Right atrium auricular region (tissue), 2 donors: Measurements from ENCODE around the gene VAMP2. TPM values are rescaled to one million over a fixed set of nuclear protein-coding genes. Genes with fewer than 3 reads are reported as not detected.

Source experiments
- DNase-seq: peaks from one replicate; pipeline ENCODE4 v3.0.0-alpha.2; 2019; ENCODE audit warnings: low spot score
- H3K27ac ChIP-seq, 2 donors: fragments of 200-600 bp; sonication (generic); 1 replicate in 1 of 2; 2 replicates in 1 of 2; pipeline ENCODE4 v1.5.1; 2016 to 2019
- H3K27me3 ChIP-seq, 2 donors: fragments of 200-600 bp; sonication (generic); one replicate each; pipeline versions ENCODE4 v1.5.1 to v1.6.0; 2017 to 2019
- H3K36me3 ChIP-seq: fragments of 200-600 bp; sonication (generic); one replicate; pipeline ENCODE4 v1.5.1; 2016
- H3K4me1 ChIP-seq, 2 donors: fragments of 200-600 bp; sonication (generic); one replicate each; pipeline versions ENCODE4 v1.5.1 to v1.6.0; 2017 to 2019
- H3K4me3 ChIP-seq, 2 donors: fragments of 200-600 bp; sonication (generic); 1 replicate in 1 of 2; 2 replicates in 1 of 2; pipeline ENCODE4 v1.5.1; 2017 to 2019; ENCODE audit warnings: mild to moderate bottlenecking in 1 of 2, moderate library complexity in 1 of 2
- H3K9me3 ChIP-seq, 2 donors: fragments of 200-600 bp; sonication (generic); one replicate each; pipeline ENCODE4 v1.5.1; 2019
- CTCF ChIP-seq, 2 donors: fragments of 200-600 bp; sonication (generic); IDR thresholded peaks; one replicate each; pipeline ENCODE4 v1.5.1; 2019; ENCODE audit warnings: antibody characterized with exemption in 2 of 2
- total RNA-seq, 2 donors: library from RNA; depleted of rRNA; stranded (reverse); fragments of >200 nt; gene quantifications; one replicate each; pipeline ENCODE4 v1.1.0, GENCODE V29; 2016

VAMP2 gene
- total RNA-seq, 2 donors from 2014 or later: 27.4 to 39.7 TPM

GRCh38 chr17:8154608-8155155, 8.1 kb downstream of the VAMP2 start:
- no peaks in the 10 kb centered on the region for H3K9me3 ChIP-seq
- peaks cover 33% of the 10 kb centered on the region for H3K36me3 ChIP-seq
- DNase-seq: no peak
- no peaks in the 10 kb centered on the region for H3K27me3 ChIP-seq
- peaks cover 0 to 49% of the 10 kb centered on the region in 2 donors for H3K4me1 ChIP-seq
- peak overlapping the region; percentile 100 for H3K27ac ChIP-seq
- no peak for TF ChIP-seq CTCF (IDR thresholded peaks at IDR 0.05)
- H3K4me3 ChIP-seq: peak overlapping the region; percentile 83 to 95

GRCh38 chr17:8153957-8154607, 8.7 kb downstream of the VAMP2 start:
- no peaks in the 10 kb centered on the region for H3K27me3 ChIP-seq
- H3K4me3 ChIP-seq: peak overlapping the region; percentile 83 to 95
- H3K36me3 ChIP-seq: peaks cover 34% of the 10 kb centered on the region
- H3K9me3 ChIP-seq: no peaks in the 10 kb centered on the region
- peak overlapping the region; percentile 100 for H3K27ac ChIP-seq
- DNase-seq: peak; percentile 100
- no peak for TF ChIP-seq CTCF (IDR thresholded peaks at IDR 0.05)
- H3K4me1 ChIP-seq: peaks cover 0 to 49% of the 10 kb centered on the region in 2 donors

- DNase-seq: peak; percentile 94
- Histone ChIP-seq H3K4me3 (peak overlapping the region; percentile 46 to 83), H3K36me3 (peaks cover 39% of the 10 kb centered on the region), H3K9me3 (no peaks in the 10 kb centered on the region), H3K27ac (peak overlapping the region; percentile 100), H3K27me3 (no peaks in the 10 kb centered on the region), H3K4me1 (peaks cover 0 to 46% of the 10 kb centered on the region in 2 donors)
- TF ChIP-seq CTCF (IDR thresholded peaks at IDR 0.05): no peak
Measured at GRCh38 chr17:8153525-8153956, 9.2 kb downstream of the VAMP2 start.

GRCh38 chr17:8153031-8153451, 9.7 kb downstream of the VAMP2 start:
- Histone ChIP-seq H3K9me3 (no peaks in the 10 kb centered on the region), H3K4me1 (peaks cover 0 to 47% of the 10 kb centered on the region in 2 donors), H3K36me3 (peaks cover 44% of the 10 kb centered on the region), H3K27ac (peak overlapping the region; percentile 100), H3K27me3 (no peaks in the 10 kb centered on the region), H3K4me3 (peak overlapping the region; percentile 46 to 83)
- TF ChIP-seq CTCF (IDR thresholded peaks at IDR 0.05): no peak
- DNase-seq: no peak

- peaks cover 52% of the 10 kb centered on the region for H3K36me3 ChIP-seq
- no peaks in the 10 kb centered on the region for H3K27me3 ChIP-seq
- H3K27ac ChIP-seq: peak within 1 kb of the TSS; percentile 100
- H3K4me3 ChIP-seq: peak within 1 kb of the TSS; percentile 83 to 92
- no peak for TF ChIP-seq CTCF (IDR thresholded peaks at IDR 0.05)
- peaks cover 0 to 55% of the 10 kb centered on the region in 2 donors for H3K4me1 ChIP-seq
- peak; percentile 99 for DNase-seq
- H3K9me3 ChIP-seq: no peaks in the 10 kb centered on the region
Measured at GRCh38 chr17:8152112-8152775, 10.5 kb downstream of the VAMP2 start, which contains the start of gene PER1. Gene PER1 (minus strand): TSS chr17:8152404. CDS start chr17:8150706, 1,698 bp downstream.
